GM15510 (cell line): ENCODE measurements around the gene RGS9.

Experiments
- POLR2A ChIP-seq: IDR thresholded peaks from 3 replicates; pipeline ENCODE4 v1.6.1; 2011; ENCODE audit warnings: borderline replicate concordance; ENCODE audit not compliant: insufficient read length; ENCODE audit errors: extremely low read depth

RGS9 gene

GRCh38 chr17:65243838-65244625, 106.9 kb downstream of the RGS9 start:
- no peak for TF ChIP-seq POLR2A

DNA sequence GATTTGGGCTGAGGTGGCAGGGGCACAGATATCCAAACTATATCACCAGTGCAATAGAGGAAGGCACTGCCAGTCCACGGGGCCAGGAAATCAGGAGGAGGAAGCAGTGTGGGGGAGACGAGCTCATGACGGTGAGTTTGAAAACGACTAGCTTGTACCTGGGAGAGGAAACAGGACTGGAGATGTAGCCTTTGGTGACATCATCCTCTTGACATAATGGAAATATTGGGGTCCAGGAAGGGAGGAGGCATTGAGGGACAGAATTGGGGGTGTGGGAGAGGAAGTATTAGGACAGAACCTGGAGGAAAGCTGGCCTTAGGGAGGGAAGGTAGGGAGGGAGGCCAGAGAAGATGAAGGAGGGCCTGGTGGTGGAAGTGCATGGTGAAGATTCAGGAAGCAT, 109.1 kb downstream of the RGS9 start:
- no peak for TF ChIP-seq POLR2A

DNA sequence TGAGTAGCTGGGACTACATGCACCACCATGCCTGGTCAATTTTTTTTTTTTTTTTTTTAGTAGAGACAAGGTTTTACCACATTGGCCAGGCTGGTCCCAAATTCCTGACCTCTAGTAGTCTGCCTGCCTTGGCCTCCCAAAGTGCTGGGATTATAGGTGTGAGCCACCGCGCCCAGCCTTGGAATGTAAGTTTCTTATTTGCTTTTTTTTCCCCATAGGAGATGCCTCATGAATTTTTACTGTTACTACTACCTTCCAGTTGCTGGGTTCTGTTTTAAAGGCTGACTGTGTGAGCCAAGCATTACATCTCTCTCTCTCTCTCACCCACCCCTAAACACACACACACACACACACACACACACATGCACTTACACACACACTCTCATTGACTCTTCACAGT, 112.6 kb downstream of the RGS9 start:
- no peak for TF ChIP-seq POLR2A

DNA sequence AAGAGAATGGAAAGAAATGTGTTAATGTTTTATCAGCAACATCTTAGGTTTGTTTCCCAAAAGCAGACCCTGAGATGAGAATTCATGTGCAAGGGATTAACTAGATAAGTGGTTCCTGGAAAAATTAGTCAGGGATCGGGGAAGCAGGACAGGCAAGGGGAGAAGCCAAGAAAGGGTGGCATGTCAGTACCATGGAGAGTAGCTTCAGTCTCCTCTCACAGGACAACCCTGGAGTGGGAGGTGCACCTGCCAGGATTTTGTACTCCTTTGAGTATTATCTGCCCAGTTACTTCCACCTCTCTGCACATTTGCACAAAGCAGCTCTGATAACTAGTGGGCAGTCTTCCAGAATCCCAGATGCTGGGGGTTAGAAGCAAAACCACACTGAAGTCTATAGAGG, 117.0 kb downstream of the RGS9 start:
- no peak for TF ChIP-seq POLR2A

DNA sequence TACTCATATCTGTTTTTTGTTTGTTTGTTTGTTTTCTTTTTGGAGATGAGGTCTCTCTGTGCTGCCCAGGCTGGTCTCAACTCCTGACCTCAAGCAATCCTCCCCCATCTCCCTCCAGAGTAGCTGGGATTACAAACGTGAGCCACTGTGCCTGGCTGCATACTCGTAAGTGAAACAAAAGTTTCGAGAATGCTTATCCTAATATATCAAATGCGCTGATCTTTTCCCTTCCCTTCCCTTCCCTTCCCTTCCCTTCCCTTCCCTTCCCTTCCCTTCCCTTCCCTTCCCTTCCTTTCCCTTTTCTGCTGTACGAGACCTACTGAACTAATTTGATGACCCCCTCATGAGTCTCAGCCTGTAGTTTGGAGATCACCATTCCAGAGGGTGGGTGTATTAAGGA, 122.1 kb downstream of the RGS9 start:
- TF ChIP-seq POLR2A: no peak

- no peak for TF ChIP-seq POLR2A
Observed at GRCh38 chr17:65259696-65260485, 122.7 kb downstream of the RGS9 start.

- no peak for TF ChIP-seq POLR2A
Observed at GRCh38 chr17:65260626-65261025, 123.5 kb downstream of the RGS9 start.

- TF ChIP-seq POLR2A: no peak
Observed at GRCh38 chr17:65261152-65261551, 124.0 kb downstream of the RGS9 start.

- no peak for TF ChIP-seq POLR2A
Observed at GRCh38 chr17:65261682-65262636, 124.8 kb downstream of the RGS9 start.

- no peak for TF ChIP-seq POLR2A
Observed at GRCh38 chr17:65265276-65265675, 128.1 kb downstream of the RGS9 start.

GRCh38 chr17:65268832-65269231, 131.7 kb downstream of the RGS9 start:
- TF ChIP-seq POLR2A: no peak

- no peak for TF ChIP-seq POLR2A
Observed at GRCh38 chr17:65270499-65271253, 133.5 kb downstream of the RGS9 start.

- TF ChIP-seq POLR2A: no peak
Observed at GRCh38 chr17:65271296-65271695, 134.1 kb downstream of the RGS9 start.
